ENCODE data around the gene STARD3.

GRCh38 chr17:39606434-39607056 is 30.4 kb upstream of the STARD3 start:
- no peak for TF ChIP-seq CTCF (IDR thresholded peaks at IDR 0.05; ENCODE audit: low read length)
- TF ChIP-seq EZH2 (IDR thresholded peaks at IDR 0.05; ENCODE audit: borderline replicate concordance, low read length) = no peak
